Activated CD4-positive, alpha-beta T cell treated with anti-CD3 and anti-CD28 coated beads, Interleukin-10, Interleukin-2, amounts not matched to agents 100 ng/mL and 50 ng/mL, durations not matched to agents 16 hours and 8 hours (primary cell): ENCODE data around the gene PCDHA1.
"Not testable (repeated sequence)": the region's sequence is repeated elsewhere in the genome, so short reads cannot be mapped to it uniquely, and the experiment has no call there.

Experiments used
- DNase-seq: peaks from one replicate; pipeline ENCODE4 v3.0.0-alpha.2; 2020

Gene PCDHA1

DNA sequence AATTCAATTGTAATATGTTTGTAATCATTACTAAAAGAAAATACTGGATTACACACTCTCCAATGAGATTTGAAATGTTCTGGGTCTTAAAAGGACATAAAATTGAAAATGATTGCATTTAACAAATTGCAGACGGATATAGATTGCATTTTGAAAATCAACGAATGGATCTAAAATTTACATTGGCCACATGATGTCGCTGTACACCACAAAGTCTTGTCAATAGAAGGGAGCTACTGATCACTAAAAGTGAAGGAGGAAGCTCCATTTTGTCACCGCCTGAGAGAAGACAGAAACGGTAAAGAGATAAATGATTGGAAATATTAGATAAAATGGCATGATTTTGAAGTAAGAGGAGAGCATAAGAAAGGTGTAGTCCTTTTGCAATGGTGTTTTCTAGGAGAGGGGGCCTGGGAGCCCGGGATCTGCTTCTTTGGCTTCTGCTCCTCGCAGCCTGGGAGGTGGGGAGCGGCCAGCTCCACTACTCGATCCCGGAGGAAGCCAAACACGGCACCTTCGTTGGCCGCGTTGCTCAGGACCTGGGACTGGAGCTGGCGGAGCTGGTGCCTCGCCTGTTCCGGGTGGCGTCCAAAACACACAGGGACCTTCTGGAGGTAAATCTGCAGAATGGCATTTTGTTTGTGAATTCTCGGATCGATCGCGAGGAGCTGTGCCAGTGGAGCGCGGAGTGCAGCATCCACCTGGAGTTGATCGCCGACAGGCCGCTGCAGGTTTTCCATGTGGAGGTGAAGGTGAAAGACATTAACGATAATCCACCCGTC is at the start of gene PCDHA1:
PCDHA1 (plus strand) TSS at position 236 of the 782 bp plus-strand sequence.
- DNase-seq = no peak

DNA sequence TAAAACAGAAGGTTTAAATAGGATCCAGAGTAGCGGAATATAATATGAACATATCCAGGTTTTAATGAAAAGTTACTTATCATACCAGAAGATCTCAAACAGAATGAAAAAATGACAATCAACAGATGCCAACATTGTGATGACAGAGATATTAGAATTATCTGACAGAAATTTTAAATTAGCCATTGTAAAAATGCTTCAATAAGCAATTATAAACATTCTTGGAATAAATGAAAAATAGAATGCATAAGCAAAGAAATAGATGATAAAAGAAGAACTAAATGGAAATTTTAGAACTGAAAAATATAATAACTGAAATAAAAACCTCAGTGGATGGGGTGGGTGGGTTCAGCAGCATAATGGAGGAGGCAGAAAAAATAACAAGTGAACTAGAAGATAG is 48.5 kb upstream of the PCDHA1 start:
- DNase-seq = no peak

DNA sequence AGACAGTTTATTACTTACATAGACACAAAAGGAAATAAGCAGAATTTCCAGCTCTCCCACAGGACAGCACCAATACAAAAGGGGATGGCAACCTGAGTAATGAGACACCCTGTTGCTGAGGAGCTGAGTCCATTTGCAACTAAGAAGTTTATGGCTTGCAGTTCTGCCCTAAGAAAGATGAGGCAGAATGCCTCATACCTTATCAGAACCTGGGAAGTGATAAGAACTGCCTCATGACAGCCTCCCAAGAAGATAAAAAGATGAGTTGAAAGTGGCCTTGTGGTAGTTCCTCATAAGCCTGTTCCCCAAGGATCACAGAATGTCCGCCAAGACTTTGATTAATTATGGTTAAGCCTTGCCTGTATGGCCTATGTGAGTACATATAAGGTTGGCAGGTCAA is 44.0 kb upstream of the PCDHA1 start:
- no peak for DNase-seq

DNA sequence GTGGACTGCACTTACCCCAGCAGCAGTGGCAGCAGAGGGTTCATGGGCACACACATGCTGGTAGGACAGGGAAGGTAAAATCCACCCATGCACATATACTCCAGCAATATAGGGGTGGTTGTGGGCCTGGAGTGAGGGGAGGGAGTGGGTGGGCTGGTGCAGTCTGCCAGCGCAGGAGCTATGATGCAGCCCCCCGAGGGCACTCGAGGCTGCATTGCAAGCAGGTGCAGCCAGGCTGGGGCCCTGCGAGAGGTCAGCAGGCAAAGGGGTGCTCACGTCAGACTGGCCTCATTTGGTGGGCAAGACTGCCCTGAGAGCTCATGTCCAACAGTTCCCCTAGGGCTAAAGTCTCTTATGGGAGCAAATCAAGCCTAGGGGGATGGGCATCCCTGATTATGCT is 32.4 kb upstream of the PCDHA1 start:
- no peak for DNase-seq

DNA sequence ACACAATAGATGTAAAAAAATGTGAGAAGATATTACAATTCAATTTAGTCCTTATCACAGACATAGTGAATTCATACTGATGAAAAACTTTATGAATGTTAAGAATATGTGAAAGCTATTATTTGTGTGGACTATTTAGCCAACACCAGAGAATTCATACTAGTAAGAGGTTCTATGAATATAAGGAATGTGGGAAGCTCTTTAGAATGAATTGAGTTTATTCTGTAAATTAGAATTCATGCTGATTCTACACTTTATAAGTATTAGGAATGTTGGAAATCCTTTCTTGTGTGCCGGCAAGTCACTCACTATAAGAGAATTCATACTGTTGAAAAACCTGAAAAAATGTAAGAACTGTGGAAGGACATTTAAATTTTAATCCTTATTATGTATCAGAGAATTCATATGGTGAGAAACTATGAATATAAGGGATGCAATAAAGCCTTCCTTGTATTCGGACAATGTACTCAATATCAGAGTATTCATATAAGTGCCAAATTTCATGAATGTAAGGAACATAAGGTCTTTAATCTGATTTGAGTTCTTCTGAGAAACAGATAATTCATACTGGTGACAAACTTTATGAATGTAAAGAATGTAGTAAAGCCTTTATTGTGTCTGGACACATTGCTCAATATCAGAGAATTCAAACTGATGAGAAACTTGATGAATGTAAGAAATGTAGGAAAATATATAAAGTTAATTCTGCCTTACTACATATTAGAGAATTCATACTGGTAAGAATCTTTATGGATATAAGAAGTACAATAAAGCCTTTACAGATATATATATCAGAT is 21.6 kb upstream of the PCDHA1 start:
- no peak for DNase-seq

DNA sequence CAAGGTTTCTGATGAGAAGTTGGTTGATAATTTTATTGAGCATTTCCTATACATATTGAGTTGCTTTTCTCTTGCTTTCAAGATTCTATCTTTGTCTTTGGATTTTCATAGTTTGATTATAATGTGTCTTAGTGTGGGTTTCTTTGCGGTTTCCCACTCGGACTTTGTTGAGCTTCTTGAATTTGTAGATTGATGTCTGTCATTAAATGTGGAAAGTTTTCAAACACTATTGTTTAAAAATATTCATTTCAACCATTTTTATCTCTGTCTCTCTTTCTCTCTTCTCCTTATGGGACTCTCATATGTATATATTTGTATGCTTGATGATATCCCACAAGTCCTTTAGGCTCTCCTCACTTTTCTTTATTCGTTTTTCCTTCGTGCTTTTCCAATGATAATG is 18.5 kb upstream of the PCDHA1 start:
- no peak for DNase-seq

DNA sequence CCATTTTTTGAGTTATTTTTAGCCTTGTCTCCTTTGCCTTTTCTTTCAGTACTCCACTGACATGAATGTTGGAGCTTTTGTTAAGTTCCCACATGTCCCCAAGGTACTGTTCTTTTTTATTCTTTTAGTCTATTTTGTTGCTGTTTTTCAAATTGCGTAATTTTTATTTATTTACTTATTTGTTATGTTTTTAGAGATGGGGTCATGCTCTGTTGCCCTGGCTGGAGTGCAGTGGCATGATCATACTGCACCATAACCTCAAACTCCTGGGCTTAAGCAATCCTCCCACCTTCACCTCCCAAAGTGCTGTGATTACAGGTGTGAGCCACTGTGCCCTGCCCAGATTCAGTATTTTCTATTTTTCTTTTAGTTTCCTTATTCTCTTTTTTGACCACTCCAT is 5.4 kb upstream of the PCDHA1 start:
- no peak for DNase-seq

DNA sequence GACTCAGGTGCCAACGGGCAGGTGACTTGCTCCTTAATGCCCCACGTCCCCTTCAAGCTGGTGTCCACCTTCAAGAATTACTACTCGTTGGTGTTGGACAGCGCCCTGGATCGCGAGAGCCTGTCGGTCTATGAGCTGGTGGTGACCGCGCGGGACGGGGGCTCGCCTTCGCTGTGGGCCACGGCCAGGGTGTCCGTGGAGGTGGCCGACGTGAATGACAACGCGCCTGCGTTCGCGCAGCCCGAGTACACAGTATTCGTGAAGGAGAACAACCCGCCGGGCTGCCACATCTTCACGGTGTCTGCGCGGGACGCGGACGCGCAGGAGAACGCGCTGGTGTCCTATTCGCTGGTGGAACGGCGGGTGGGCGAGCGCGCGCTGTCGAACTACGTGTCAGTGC is 1.5 kb downstream of the PCDHA1 start:
- DNase-seq = not testable (repeated sequence)

DNA sequence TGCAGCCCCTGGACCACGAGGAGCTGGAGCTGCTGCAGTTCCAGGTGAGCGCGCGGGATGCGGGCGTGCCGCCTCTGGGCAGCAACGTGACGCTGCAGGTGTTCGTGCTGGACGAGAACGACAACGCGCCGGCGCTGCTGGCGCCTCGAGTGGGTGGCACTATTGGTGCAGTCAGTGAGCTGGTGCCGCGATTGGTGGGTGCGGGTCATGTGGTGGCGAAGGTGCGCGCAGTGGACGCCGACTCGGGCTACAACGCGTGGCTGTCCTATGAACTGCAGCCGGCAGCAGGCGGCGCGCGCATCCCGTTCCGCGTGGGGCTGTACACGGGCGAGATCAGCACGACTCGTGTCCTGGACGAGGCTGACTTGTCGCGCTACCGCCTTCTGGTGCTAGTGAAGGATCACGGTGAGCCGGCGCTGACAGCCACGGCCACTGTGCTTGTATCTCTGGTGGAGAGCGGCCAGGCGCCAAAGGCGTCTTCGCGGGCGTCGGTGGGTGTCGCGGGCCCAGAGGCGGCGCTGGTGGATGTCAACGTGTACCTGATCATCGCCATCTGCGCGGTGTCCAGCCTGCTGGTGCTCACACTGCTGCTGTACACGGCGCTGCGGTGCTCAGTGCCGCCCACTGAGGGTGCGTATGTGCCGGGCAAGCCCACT is 2.0 kb downstream of the PCDHA1 start:
- not testable (repeated sequence) for DNase-seq

DNA sequence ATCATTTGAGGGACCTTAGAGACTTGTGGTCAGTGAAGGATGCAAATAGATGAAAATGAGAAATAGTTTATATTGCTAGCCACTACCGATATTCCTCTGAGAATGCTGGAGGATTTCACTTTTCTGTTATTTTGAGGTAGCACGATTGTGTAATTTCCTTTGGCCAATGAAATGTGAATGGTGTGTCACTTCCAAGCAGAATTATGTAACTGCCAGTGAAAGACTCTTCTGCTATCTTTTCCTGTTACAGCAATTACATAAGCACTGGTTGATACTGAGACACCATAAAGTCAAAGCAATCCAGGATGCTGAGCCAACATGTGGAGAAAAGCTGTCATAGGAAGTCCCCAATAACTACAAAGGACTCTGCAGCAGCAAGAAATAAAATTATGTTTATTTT is 5.1 kb downstream of the PCDHA1 start:
- DNase-seq = no peak

DNA sequence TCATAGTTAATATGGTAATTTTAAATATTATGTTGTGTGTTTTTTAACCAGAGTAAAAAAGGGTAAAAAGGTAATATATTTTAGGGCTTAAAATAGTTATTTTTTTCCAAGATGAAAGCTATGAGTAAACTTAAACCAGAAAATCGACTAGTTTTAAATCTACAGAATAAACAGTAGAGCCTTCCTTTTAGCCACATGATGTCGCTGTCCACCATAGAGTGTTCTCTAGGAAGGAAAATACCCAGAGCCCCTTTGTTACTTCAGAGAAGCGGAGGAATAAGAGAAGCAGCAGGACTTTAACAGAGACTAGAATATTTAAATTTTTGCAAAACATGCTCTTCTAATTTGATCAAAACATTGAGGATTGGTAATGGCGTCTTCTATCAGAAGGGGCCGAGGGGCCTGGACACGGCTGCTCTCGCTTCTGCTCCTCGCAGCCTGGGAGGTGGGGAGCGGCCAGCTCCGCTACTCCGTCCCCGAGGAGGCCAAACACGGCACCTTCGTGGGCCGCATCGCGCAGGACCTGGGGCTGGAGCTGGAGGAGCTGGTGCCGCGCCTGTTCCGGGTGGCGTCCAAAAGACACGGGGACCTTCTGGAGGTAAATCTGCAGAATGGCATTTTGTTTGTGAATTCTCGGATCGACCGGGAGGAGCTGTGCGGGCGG is 8.8 kb downstream of the PCDHA1 start, which contains the start of gene PCDHA2:
PCDHA2 (plus strand) TSS at position 258 of the 664 bp plus-strand sequence.
- DNase-seq = no peak

DNA sequence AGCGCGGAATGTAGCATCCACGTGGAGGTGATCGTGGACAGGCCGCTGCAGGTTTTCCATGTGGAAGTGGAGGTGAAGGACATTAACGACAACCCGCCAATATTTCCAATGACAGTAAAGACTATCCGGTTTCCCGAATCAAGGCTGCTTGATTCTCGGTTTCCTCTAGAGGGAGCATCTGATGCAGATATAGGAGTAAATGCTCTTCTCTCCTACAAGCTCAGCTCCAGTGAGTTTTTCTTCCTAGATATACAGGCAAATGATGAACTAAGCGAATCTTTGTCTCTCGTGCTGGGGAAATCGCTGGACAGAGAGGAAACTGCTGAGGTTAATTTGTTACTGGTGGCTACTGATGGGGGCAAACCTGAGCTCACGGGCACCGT is 9.3 kb downstream of the PCDHA1 start:
- no peak for DNase-seq

DNA sequence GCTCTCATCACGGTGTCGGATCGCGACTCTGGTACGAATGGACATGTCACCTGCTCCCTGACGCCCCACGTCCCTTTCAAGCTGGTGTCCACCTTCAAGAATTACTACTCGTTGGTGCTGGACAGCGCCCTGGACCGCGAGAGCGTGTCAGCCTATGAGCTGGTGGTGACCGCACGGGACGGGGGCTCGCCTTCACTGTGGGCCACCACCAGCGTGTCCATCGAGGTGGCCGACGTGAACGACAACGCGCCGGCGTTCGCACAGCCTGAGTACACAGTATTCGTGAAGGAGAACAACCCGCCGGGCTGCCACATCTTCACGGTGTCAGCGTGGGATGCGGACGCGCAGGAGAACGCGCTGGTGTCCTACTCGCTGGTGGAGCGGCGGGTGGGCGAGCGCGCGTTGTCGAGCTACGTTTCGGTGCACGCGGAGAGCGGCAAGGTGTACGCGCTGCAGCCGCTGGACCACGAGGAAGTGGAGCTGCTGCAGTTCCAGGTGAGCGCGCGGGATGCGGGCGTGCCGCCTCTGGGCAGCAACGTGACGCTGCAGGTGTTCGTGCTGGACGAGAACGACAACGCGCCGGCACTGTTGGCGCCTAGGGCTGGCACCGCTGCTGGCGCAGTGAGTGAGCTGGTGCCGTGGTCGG is 10.3 kb downstream of the PCDHA1 start:
- not testable (repeated sequence) for DNase-seq

DNA sequence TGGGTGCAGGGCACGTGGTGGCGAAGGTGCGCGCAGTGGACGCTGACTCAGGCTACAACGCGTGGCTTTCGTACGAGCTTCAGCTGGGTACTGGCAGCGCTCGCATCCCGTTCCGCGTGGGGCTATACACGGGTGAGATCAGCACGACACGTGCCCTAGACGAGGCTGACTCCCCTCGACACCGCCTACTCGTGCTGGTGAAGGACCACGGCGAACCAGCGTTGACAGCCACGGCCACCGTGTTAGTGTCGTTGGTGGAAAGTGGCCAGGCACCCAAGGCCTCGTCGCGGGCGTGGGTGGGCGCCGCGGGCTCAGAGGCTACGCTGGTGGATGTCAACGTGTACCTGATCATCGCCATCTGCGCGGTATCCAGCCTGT is 10.8 kb downstream of the PCDHA1 start:
- no peak for DNase-seq

DNA sequence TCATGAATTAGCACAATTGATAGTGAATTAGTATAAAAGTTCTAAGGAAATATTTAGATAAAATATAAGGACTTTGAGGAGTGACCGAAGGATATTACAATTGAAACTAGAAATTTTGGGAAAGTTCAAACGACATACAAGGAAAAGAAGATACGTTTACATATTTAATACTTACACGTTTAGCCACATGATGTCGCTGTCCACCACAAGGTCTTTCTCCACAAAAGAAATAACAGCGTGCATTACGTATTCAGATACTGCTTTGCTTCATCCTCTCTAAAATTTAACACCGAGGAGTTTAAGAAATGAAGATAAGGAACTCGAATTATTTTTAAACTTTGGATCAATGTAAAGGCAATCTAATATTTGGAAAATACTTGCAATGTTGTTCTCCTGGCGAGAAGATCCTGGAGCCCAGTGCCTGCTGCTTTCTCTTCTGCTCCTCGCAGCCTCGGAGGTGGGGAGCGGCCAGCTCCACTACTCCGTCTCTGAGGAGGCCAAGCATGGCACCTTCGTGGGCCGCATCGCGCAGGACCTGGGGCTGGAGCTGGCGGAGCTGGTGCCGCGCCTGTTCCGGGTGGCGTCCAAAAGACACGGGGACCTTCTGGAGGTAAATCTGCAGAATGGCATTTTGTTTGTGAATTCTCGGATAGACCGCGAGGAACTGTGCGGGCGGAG is 15.0 kb downstream of the PCDHA1 start, which contains the start of gene PCDHA3:
PCDHA3 (plus strand) TSS at position 242 of the 678 bp plus-strand sequence.
- DNase-seq = no peak

DNA sequence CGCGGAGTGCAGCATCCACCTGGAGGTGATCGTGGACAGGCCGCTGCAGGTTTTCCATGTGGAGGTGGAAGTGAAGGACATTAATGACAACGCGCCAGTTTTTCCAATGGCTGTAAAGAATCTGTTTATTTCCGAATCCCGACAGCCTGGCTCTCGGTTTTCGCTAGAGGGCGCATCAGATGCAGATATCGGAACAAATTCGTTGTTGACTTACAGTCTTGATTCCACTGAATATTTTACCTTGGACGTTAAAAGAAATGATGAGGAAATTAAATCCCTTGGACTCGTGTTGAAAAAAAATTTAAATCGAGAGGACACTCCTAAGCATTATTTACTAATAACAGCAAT is 15.5 kb downstream of the PCDHA1 start:
- no peak for DNase-seq

DNA sequence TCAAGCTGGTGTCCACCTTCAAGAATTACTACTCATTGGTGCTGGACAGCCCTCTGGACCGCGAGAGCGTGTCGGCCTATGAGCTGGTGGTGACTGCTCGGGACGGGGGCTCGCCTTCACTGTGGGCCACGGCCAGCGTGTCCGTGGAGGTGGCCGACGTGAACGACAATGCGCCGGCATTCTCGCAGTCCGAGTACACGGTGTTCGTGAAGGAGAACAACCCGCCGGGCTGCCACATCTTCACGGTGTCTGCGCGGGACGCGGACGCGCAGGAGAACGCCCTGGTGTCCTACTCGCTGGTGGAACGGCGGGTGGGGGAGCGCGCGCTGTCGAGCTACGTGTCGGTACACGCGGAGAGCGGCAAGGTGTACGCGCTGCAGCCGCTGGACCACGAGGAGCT is 16.4 kb downstream of the PCDHA1 start:
- DNase-seq = not testable (repeated sequence)

DNA sequence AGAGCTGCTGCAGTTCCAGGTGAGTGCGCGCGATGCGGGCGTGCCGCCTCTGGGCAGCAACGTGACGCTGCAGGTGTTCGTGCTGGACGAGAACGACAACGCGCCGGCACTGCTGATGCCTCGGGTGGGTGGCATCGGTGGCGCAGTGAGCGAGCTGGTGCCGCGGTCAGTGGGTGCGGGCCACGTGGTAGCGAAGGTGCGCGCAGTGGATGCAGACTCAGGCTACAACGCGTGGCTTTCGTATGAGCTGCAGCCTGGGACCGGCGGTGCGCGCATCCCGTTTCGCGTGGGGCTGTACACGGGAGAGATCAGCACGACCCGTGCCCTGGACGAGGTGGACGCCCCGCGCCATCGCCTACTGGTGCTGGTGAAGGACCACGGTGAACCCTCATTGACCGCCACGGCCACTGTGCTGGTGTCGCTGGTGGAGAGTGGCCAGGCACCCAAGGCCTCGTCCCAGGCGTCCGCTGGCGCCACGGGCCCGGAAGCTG is 16.9 kb downstream of the PCDHA1 start:
- no peak for DNase-seq

DNA sequence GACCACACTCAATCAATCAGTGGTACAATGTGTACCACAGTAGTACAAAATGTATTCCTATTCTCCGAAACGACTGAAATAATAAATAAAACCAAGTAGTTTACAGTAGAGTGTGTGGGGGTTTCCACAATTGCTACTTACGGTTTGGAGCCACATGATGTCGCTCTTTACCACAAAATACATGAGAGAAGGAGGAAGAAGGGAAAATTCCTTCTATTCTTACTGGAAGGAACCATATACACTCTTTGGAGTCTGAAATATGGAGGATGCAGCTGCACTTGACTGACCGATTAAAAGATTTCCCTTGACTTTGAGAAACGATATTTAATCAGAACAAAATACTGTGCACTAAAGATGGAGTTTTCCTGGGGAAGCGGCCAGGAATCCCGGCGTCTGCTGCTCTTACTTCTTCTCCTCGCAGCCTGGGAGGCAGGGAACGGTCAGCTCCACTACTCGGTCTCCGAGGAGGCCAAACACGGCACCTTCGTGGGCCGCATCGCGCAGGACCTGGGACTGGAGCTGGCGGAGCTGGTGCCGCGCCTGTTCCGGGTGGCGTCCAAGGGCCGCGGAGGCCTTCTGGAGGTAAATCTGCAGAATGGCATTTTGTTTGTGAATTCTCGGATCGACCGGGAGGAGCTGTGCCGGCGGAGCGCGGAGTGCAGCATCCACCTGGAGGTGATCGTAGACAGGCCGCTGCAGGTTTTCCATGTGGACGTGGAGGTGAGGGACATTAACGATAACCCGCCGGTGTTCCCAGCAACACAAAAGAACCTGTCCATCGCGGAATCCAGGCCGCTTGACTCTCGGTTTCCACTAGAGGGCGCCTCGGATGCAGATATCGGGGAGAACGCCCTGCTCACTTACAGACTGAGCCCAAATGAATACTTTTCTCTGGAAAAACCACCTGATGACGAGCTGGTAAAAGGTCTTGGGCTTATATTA is 21.2 kb downstream of the PCDHA1 start, which contains the start of gene PCDHA4:
PCDHA4 (plus strand) TSS at position 235 of the 942 bp plus-strand sequence.
- DNase-seq = peak; percentile 28

DNA sequence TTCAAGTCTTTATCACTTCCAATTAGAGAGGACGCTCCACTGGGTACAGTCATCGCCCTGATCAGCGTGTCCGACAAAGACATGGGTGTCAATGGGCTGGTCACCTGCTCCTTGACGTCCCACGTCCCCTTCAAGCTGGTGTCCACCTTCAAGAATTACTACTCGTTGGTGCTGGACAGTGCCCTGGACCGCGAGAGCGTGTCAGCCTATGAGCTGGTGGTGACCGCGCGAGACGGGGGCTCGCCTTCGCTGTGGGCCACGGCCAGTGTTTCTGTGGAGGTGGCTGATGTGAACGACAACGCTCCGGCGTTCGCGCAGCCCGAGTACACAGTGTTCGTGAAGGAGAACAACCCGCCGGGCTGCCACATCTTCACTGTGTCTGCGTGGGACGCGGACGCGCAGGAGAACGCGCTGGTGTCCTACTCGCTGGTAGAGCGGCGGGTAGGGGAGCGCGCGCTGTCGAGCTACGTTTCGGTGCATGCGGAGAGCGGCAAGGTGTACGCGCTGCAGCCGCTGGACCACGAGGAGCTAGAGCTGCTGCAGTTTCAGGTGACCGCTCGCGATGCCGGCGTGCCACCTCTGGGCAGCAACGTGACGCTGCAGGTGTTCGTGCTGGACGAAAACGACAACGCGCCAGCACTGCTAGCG is 22.4 kb downstream of the PCDHA1 start:
- DNase-seq = not testable (repeated sequence)
